HL-60 (cell line): ENCODE results near the gene SEMA6B.

Source experiments
- DNase-seq, 2 experiments: peaks; one replicate each; pipeline ENCODE4 v3.0.0-alpha.2; 2010 to 2020; ENCODE audit warnings: low read depth in 1 of 2, low spot score in 1 of 2
- H3K27ac ChIP-seq: fragments of 250-450 bp; sonication (Bioruptor Pico); replicated peaks from 2 replicates; pipeline ENCODE4 v1.5.1; 2020; ENCODE audit warnings: mild to moderate bottlenecking, moderate library complexity
- H3K27me3 ChIP-seq: fragments of 250-450 bp; sonication (Bioruptor Pico); 2 replicates; pipeline ENCODE4 v1.5.1; 2021; ENCODE audit warnings: mild to moderate bottlenecking, moderate library complexity; ENCODE audit not compliant: insufficient read depth, poor library complexity, severe bottlenecking
- H3K4me3 ChIP-seq: replicated peaks from 2 replicates; pipeline ENCODE4 v1.5.1; 2011; ENCODE audit warnings: mild to moderate bottlenecking, control low read depth, low read length; ENCODE audit not compliant: insufficient read depth
- CTCF ChIP-seq: IDR thresholded peaks from one replicate; pipeline ENCODE4 v1.5.1; 2011; ENCODE audit warnings: low read length, control low read depth, inconsistent platforms; ENCODE audit not compliant: insufficient read depth
- GABPA ChIP-seq: IDR thresholded peaks from 2 replicates; pipeline ENCODE4 v1.6.1; 2012; ENCODE audit warnings: low read depth
- POLR2AphosphoS5 ChIP-seq: IDR thresholded peaks from 2 replicates; pipeline ENCODE4 v1.6.1; 2012; ENCODE audit warnings: low read depth
- REST ChIP-seq: IDR thresholded peaks from 2 replicates; pipeline ENCODE4 v1.6.1; 2012; ENCODE audit warnings: low read depth; ENCODE audit not compliant: insufficient replicate concordance
- SPI1 ChIP-seq: IDR thresholded peaks from 2 replicates; pipeline ENCODE4 v1.6.1; 2012; ENCODE audit warnings: low read depth, mild to moderate bottlenecking, borderline replicate concordance
- long read RNA-seq: library from polyadenylated mRNA; unstranded; transcript quantifications from one replicate; pipeline ENCODE4 v2.0.0, GENCODE V29; 2020

SEMA6B gene
- long read RNA-seq, partial matches to known transcripts, result 0 of 2 reads
- long read RNA-seq, other reads (novel, unspliced or antisense), result 2 of 2 reads

GRCh38 chr19:4559569-4559968 is at the start of gene SEMA6B:
Gene SEMA6B, minus strand, starts transcription at chr19:4559684. Its CDS starts 1,227 bp downstream, at chr19:4558457.
- Histone ChIP-seq H3K27ac (peak within 1 kb of the TSS; percentile 70), H3K27me3 (no peaks in the 10 kb centered on the region), H3K4me3 (peak within 1 kb of the TSS; percentile 46)
- DNase-seq, result peak; percentile 60 to 64
- peak; percentile 93 for TF ChIP-seq SPI1
- no peak for TF ChIP-seq REST

GRCh38 chr19:4606921-4607678 is 47.6 kb upstream of the SEMA6B start:
- no peak for TF ChIP-seq CTCF
- no peak for TF ChIP-seq REST
- no peak for TF ChIP-seq POLR2AphosphoS5
- no peak for TF ChIP-seq GABPA
- TF ChIP-seq SPI1, result no peak
- no peaks in the 10 kb centered on the region for H3K27me3 ChIP-seq
- no peak overlapping the region for H3K27ac ChIP-seq
- no peak for DNase-seq
- H3K4me3 ChIP-seq, result no peak overlapping the region

- Histone ChIP-seq H3K27ac (no peak overlapping the region), H3K27me3 (no peaks in the 10 kb centered on the region), H3K4me3 (no peak overlapping the region)
- TF ChIP-seq SPI1, result no peak
- TF ChIP-seq POLR2AphosphoS5, result no peak
- TF ChIP-seq REST, result no peak
- TF ChIP-seq GABPA, result no peak
- no peak for TF ChIP-seq CTCF
- DNase-seq, result no peak
Measured at GRCh38 chr19:4606181-4606580, 46.7 kb upstream of the SEMA6B start.
